K562 (cell line): ENCODE measurements around the gene TFE3. TPM values are rescaled to one million over a fixed set of nuclear protein-coding genes. Genes with fewer than 3 reads are reported as not detected.

Source experiments
- BRD4 ChIP-seq: fragments of 200-600 bp; sonication (generic); IDR thresholded peaks from 2 replicates; pipeline ENCODE4 v1.6.1; 2017; ENCODE audit warnings: inconsistent platforms
- CHD4 ChIP-seq: fragments of 200-600 bp; sonication (generic); IDR thresholded peaks from 3 replicates; pipeline ENCODE4 v1.6.1; 2012; ENCODE audit warnings: low read depth, mild to moderate bottlenecking, mixed read lengths, low read length, inconsistent platforms; ENCODE audit not compliant: insufficient read depth, insufficient replicate concordance, poor library complexity, severe bottlenecking
- HSF4 ChIP-seq: fragments of 250-450 bp; sonication (Bioruptor Pico); IDR thresholded peaks from 2 replicates; pipeline ENCODE4 v2.1.2; 2022; ENCODE audit warnings: mild to moderate bottlenecking, moderate library complexity, borderline replicate concordance
- NR2F6 ChIP-seq: fragments of 450-650 bp; formaldehyde crosslinking; IDR thresholded peaks from 2 replicates; pipeline ENCODE4 v1.4.0; 2020; ENCODE audit warnings: mild to moderate bottlenecking
- POLR2AphosphoS5 ChIP-seq: IDR thresholded peaks from 2 replicates; pipeline ENCODE4 v1.6.1; 2011; ENCODE audit warnings: mild to moderate bottlenecking, low read depth, low read length, moderate library complexity; ENCODE audit not compliant: control insufficient read depth, insufficient read depth
- SRSF7 ChIP-seq: fragments of 200-400 bp; formaldehyde crosslinking; optimal IDR thresholded peaks from 2 replicates; pipeline ENCODE3; 2017; ENCODE audit warnings: mild to moderate bottlenecking, low read depth, low read length
- STAT5A ChIP-seq: IDR thresholded peaks from 2 replicates; pipeline ENCODE4 v1.6.1; 2012; ENCODE audit warnings: low read length, inconsistent platforms, borderline replicate concordance
- WHSC1 ChIP-seq: IDR thresholded peaks from one replicate; pipeline ENCODE4 v1.6.1; 2012; ENCODE audit warnings: low read length, control low read depth, inconsistent platforms
- ZNF146 ChIP-seq: IDR thresholded peaks from one replicate; pipeline ENCODE4 v1.6.1; 2018; ENCODE audit warnings: missing compliant biosample characterization; ENCODE audit not compliant: unreplicated experiment
- polyA plus RNA-seq, 8 experiments: library from polyadenylated mRNA; depleted of rRNA in 4 of 8; stranded (reverse) in 5 of 8; unstranded in 3 of 8; fragments of >200 nt; fragmentation: Nextera tagmentation in 2 of 8; fragmentation: Illumina TruSeq in 1 of 8; extraction: Ambion mirVana in 2 of 8; extraction: Trizol in 1 of 8; gene quantifications; 2 replicates each; pipeline versions ENCODE4 v1.2.1 to v1.2.3, GENCODE V29; 2011 to 2014; ENCODE audit warnings: inconsistent platforms in 1 of 8, missing spikeins in 1 of 8
- total RNA-seq, 7 experiments: library from RNA; depleted of rRNA in 6 of 7; stranded (reverse); fragments of >200 nt in 6 of 7; fragmentation: Illumina TruSeq in 2 of 7; extraction: Trizol in 2 of 7; gene quantifications; 2 replicates each; pipeline versions ENCODE4 v1.2.1 to v1.2.3, GENCODE V29; 2011 to 2021; ENCODE audit warnings: low replicate concordance in 1 of 7
- TF ChIP-seq, protein P1 (sequence below): fragments of 200-800 bp; sonication (Bioruptor generic); IDR thresholded peaks from 2 replicates; pipeline ENCODE4 v1.6.1; 2017; ENCODE audit warnings: missing genetic modification characterization, missing compliant biosample characterization
- TF ChIP-seq, protein P2 (sequence below): fragments of 250-450 bp; sonication (Bioruptor Pico); IDR thresholded peaks from 2 replicates; pipeline ENCODE4 v1.4.0; 2020; ENCODE audit warnings: mild to moderate bottlenecking, moderate library complexity, borderline replicate concordance
- TF ChIP-seq, protein P3 (sequence below): sonication (generic); formaldehyde crosslinking; IDR thresholded peaks from 2 replicates; pipeline ENCODE4 v1.8.0; 2022; ENCODE audit warnings: missing genetic modification reagents, mild to moderate bottlenecking, borderline replicate concordance
- TF ChIP-seq, protein P4 (sequence below): fragments of 250-450 bp; sonication (Bioruptor Pico); IDR thresholded peaks from 2 replicates; pipeline ENCODE4 v1.4.0; 2020

TFE3 gene
- total and polyA plus RNA-seq, 9 of the 15 experiments (the other 6 are each of a cell fraction or from before 2014, with no cell fraction given) = 1.9 to 20.3 (median 11.9) TPM

DNA sequence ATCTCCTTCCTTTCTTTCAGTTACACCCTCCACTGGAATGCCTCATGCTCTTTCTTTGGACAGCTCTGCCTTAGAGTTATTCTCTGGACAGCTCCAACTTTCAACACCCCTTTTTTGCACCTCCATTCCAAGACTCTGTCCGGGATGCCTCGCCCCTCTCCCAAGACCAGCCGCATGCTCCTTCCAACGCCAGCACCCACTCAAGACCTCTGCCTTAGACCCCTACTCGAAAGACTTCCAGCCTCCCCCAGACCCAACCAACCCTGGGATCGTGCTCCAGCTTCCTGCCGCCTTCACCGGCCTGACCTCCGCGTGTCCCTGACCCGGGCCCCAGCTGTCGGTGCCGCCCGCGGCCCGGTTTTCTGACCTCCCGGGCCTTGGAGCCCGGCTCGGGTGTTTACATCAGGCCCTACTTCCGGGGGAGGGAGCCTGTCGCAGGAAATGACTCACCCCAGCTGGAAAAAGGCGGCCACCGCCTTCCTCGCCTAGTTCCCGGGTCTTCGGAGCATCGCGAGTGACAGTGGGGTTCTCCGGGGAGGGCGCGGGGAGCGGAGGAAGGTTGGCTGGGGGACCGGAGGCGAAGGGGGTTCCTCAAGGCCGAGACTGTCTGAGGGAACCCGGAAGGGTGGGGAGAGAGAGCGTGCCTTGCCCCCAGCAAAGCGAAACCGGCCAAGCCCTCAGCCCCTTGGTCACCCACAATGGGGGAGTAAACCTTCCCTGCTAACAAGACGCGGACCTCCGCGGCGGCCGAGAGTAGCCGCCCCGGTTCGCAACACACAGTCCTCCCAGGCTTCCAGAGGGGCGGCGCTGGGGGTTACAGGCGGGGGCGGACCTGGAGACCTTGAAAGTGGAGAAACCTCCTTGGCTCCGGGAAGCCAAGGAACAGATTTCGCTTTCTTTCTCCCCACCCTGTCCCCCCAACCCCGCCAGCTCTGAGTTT lies 36.6 kb upstream of the TFE3 start, which contains the start of gene WDR45 (continued):
- TF ChIP-seq, protein P1, sequence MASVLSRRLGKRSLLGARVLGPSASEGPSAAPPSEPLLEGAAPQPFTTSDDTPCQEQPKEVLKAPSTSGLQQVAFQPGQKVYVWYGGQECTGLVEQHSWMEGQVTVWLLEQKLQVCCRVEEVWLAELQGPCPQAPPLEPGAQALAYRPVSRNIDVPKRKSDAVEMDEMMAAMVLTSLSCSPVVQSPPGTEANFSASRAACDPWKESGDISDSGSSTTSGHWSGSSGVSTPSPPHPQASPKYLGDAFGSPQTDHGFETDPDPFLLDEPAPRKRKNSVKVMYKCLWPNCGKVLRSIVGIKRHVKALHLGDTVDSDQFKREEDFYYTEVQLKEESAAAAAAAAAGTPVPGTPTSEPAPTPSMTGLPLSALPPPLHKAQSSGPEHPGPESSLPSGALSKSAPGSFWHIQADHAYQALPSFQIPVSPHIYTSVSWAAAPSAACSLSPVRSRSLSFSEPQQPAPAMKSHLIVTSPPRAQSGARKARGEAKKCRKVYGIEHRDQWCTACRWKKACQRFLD (CRISPR knock-in tag) = no peak
- TF ChIP-seq, protein P2, sequence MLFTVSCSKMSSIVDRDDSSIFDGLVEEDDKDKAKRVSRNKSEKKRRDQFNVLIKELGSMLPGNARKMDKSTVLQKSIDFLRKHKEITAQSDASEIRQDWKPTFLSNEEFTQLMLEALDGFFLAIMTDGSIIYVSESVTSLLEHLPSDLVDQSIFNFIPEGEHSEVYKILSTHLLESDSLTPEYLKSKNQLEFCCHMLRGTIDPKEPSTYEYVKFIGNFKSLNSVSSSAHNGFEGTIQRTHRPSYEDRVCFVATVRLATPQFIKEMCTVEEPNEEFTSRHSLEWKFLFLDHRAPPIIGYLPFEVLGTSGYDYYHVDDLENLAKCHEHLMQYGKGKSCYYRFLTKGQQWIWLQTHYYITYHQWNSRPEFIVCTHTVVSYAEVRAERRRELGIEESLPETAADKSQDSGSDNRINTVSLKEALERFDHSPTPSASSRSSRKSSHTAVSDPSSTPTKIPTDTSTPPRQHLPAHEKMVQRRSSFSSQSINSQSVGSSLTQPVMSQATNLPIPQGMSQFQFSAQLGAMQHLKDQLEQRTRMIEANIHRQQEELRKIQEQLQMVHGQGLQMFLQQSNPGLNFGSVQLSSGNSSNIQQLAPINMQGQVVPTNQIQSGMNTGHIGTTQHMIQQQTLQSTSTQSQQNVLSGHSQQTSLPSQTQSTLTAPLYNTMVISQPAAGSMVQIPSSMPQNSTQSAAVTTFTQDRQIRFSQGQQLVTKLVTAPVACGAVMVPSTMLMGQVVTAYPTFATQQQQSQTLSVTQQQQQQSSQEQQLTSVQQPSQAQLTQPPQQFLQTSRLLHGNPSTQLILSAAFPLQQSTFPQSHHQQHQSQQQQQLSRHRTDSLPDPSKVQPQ (CRISPR knock-in tag) = no peak
- TF ChIP-seq, protein P3, sequence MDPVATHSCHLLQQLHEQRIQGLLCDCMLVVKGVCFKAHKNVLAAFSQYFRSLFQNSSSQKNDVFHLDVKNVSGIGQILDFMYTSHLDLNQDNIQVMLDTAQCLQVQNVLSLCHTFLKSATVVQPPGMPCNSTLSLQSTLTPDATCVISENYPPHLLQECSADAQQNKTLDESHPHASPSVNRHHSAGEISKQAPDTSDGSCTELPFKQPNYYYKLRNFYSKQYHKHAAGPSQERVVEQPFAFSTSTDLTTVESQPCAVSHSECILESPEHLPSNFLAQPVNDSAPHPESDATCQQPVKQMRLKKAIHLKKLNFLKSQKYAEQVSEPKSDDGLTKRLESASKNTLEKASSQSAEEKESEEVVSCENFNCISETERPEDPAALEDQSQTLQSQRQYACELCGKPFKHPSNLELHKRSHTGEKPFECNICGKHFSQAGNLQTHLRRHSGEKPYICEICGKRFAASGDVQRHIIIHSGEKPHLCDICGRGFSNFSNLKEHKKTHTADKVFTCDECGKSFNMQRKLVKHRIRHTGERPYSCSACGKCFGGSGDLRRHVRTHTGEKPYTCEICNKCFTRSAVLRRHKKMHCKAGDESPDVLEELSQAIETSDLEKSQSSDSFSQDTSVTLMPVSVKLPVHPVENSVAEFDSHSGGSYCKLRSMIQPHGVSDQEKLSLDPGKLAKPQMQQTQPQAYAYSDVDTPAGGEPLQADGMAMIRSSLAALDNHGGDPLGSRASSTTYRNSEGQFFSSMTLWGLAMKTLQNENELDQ (CRISPR knock-in tag) = no peak
- TF ChIP-seq, protein P4, sequence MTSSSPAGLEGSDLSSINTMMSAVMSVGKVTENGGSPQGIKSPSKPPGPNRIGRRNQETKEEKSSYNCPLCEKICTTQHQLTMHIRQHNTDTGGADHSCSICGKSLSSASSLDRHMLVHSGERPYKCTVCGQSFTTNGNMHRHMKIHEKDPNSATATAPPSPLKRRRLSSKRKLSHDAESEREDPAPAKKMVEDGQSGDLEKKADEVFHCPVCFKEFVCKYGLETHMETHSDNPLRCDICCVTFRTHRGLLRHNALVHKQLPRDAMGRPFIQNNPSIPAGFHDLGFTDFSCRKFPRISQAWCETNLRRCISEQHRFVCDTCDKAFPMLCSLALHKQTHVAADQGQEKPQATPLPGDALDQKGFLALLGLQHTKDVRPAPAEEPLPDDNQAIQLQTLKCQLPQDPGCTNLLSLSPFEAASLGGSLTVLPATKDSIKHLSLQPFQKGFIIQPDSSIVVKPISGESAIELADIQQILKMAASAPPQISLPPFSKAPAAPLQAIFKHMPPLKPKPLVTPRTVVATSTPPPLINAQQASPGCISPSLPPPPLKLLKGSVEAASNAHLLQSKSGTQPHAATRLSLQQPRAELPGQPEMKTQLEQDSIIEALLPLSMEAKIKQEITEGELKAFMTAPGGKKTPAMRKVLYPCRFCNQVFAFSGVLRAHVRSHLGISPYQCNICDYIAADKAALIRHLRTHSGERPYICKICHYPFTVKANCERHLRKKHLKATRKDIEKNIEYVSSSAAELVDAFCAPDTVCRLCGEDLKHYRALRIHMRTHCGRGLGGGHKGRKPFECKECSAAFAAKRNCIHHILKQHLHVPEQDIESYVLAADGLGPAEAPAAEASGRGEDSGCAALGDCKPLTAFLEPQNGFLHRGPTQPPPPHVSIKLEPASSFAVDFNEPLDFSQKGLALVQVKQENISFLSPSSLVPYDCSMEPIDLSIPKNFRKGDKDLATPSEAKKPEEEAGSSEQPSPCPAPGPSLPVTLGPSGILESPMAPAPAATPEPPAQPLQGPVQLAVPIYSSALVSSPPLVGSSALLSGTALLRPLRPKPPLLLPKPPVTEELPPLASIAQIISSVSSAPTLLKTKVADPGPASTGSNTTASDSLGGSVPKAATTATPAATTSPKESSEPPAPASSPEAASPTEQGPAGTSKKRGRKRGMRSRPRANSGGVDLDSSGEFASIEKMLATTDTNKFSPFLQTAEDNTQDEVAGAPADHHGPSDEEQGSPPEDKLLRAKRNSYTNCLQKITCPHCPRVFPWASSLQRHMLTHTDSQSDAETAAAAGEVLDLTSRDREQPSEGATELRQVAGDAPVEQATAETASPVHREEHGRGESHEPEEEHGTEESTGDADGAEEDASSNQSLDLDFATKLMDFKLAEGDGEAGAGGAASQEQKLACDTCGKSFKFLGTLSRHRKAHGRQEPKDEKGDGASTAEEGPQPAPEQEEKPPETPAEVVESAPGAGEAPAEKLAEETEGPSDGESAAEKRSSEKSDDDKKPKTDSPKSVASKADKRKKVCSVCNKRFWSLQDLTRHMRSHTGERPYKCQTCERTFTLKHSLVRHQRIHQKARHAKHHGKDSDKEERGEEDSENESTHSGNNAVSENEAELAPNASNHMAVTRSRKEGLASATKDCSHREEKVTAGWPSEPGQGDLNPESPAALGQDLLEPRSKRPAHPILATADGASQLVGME (CRISPR knock-in tag) = no peak
- no peak for TF ChIP-seq ZNF146 (CRISPR knock-in tag)
- TF ChIP-seq HSF4 (CRISPR knock-in tag) = no peak
- TF ChIP-seq SRSF7 = no peak
- TF ChIP-seq POLR2AphosphoS5 = peak; percentile 57; the same call in 1 of the 2 replicates
- TF ChIP-seq NR2F6 (CRISPR knock-in tag) = no peak
- no peak for TF ChIP-seq WHSC1
- peak; percentile 14; the same call in 1 of the 2 replicates for TF ChIP-seq BRD4
- TF ChIP-seq STAT5A = no peak
- no peak for TF ChIP-seq CHD4
